ENCODE measurements around the gene SULT2B1.

- TF ChIP-seq GATA2 (IDR thresholded peaks at IDR 0.05; ENCODE audit: low read depth, low read length) (no peak), GATA3 (IDR thresholded peaks at IDR 0.05; ENCODE audit: low read depth, low read length) (no peak)
Measured at GRCh38 chr19:48587387-48587786, 35.4 kb downstream of the SULT2B1 start.

Measured in SH-SY5Y (cell line).